Astrocyte (in vitro differentiated cells and primary cell): ENCODE results near the gene PEX10. TPM values are rescaled to one million over a fixed set of nuclear protein-coding genes. Genes with fewer than 3 reads are reported as not detected.

ENCODE experiments used
- DNase-seq: peaks from one replicate; pipeline ENCODE4 v3.0.0-alpha.2; 2010; ENCODE audit warnings: low read depth
- FAIRE-seq: peaks from 2 replicates; lab custom pipeline; 2011; peaks lifted over from hg19 to GRCh38; lab: Jason Lieb, UNC
- H2AFZ ChIP-seq: 2 replicates; pipeline ENCODE4 v1.6.0; 2012; ENCODE audit warnings: low read depth, low read length, inconsistent platforms
- H3K27ac ChIP-seq: 2 replicates; pipeline ENCODE4 v1.5.1; 2011; ENCODE audit warnings: low read depth, low read length, inconsistent platforms
- H3K27me3 ChIP-seq: 2 replicates; pipeline ENCODE4 v1.6.0; 2011; ENCODE audit warnings: low read length, inconsistent platforms; ENCODE audit not compliant: insufficient read depth
- H3K36me3 ChIP-seq: 2 replicates; pipeline ENCODE4 v1.5.1; 2011; ENCODE audit warnings: low read length, inconsistent platforms; ENCODE audit not compliant: insufficient read depth
- H3K4me1 ChIP-seq: 2 replicates; pipeline ENCODE4 v1.5.1; 2011; ENCODE audit warnings: low read length, inconsistent platforms; ENCODE audit not compliant: insufficient read depth
- H3K4me2 ChIP-seq: 2 replicates; pipeline ENCODE4 v1.6.0; 2012; ENCODE audit warnings: low read length, inconsistent platforms
- H3K4me3 ChIP-seq: 2 replicates; pipeline ENCODE4 v1.5.1; 2011; ENCODE audit warnings: low read depth, mild to moderate bottlenecking, low read length, inconsistent platforms; ENCODE audit not compliant: insufficient read depth
- H3K79me2 ChIP-seq: 2 replicates; pipeline ENCODE4 v1.6.0; 2012; ENCODE audit warnings: mild to moderate bottlenecking, low read length, inconsistent platforms; ENCODE audit not compliant: insufficient read depth
- H3K9ac ChIP-seq: 2 replicates; pipeline ENCODE4 v1.6.0; 2012; ENCODE audit warnings: mild to moderate bottlenecking, low read length, inconsistent platforms
- H3K9me3 ChIP-seq: 2 replicates; pipeline ENCODE4 v1.5.1; 2012; ENCODE audit warnings: low read depth, mild to moderate bottlenecking, low read length, inconsistent platforms; ENCODE audit not compliant: insufficient read depth
- H4K20me1 ChIP-seq: 2 replicates; pipeline ENCODE4 v1.6.0; 2012; ENCODE audit warnings: low read length, inconsistent platforms; ENCODE audit not compliant: insufficient read depth
- H3K27ac Mint-ChIP-seq: one replicate; pipeline ENCODE4 v1.8.0; 2021; ENCODE audit warnings: mild to moderate bottlenecking, mixed read lengths; ENCODE audit not compliant: unreplicated experiment
- H3K27me3 Mint-ChIP-seq: one replicate; pipeline ENCODE4 v1.8.0; 2021; ENCODE audit warnings: low read depth, mixed read lengths; ENCODE audit not compliant: unreplicated experiment
- H3K36me3 Mint-ChIP-seq: one replicate; pipeline ENCODE4 v1.8.0; 2021; ENCODE audit warnings: low read depth, mixed read lengths; ENCODE audit not compliant: unreplicated experiment
- H3K4me1 Mint-ChIP-seq: one replicate; pipeline ENCODE4 v1.8.0; 2021; ENCODE audit warnings: low read depth, mixed read lengths; ENCODE audit not compliant: unreplicated experiment
- H3K4me3 Mint-ChIP-seq: one replicate; pipeline ENCODE4 v1.8.0; 2021; ENCODE audit warnings: mild to moderate bottlenecking, moderate library complexity, mixed read lengths; ENCODE audit not compliant: unreplicated experiment
- H3K9me3 Mint-ChIP-seq: one replicate; pipeline ENCODE4 v1.8.0; 2021; ENCODE audit warnings: mild to moderate bottlenecking, mixed read lengths; ENCODE audit not compliant: unreplicated experiment
- CTCF ChIP-seq: IDR thresholded peaks from 2 replicates; pipeline ENCODE4 v1.5.1; 2011; ENCODE audit warnings: low read depth, mild to moderate bottlenecking, inconsistent platforms, low read length, moderate library complexity; ENCODE audit not compliant: insufficient read depth
- EZH2 ChIP-seq: IDR thresholded peaks from 2 replicates; pipeline ENCODE4 v1.6.1; 2012; ENCODE audit warnings: mild to moderate bottlenecking, low read length, inconsistent platforms; ENCODE audit not compliant: insufficient read depth
- total RNA-seq: library from RNA; stranded (reverse); gene quantifications from 2 replicates; pipeline ENCODE4 v1.2.1, GENCODE V29; 2021

PEX10 gene
- total RNA-seq, 1 donor from 2014 or later: 16.6 TPM

GRCh38 chr1:2457444-2457843 lies 45.1 kb upstream of the PEX10 start:
- TF ChIP-seq EZH2: no peak
- no peak for TF ChIP-seq CTCF

GRCh38 chr1:2455757-2456156 lies 43.4 kb upstream of the PEX10 start:
- no peaks in the 10 kb centered on the region for H4K20me1 ChIP-seq
- Mint-ChIP-seq H3K4me1 (peaks cover 9% of the 10 kb centered on the region), H3K36me3 (no peaks in the 10 kb centered on the region), H3K27me3 (peaks cover 4% of the 10 kb centered on the region), H3K9me3 (no peaks in the 10 kb centered on the region), H3K27ac (no peak overlapping the region), H3K4me3 (no peak overlapping the region)
- no peak overlapping the region for H3K4me3 ChIP-seq
- no peaks in the 10 kb centered on the region for H3K36me3 ChIP-seq
- peaks cover 3% of the 10 kb centered on the region for H3K79me2 ChIP-seq
- no peak overlapping the region for H3K27ac ChIP-seq
- H3K4me2 ChIP-seq: no peak overlapping the region
- no peak for FAIRE-seq
- no peaks in the 10 kb centered on the region for H3K9me3 ChIP-seq
- TF ChIP-seq EZH2 (no peak), CTCF (no peak)
- no peaks in the 10 kb centered on the region for H3K27me3 ChIP-seq
- peaks cover 25% of the 10 kb centered on the region for H3K4me1 ChIP-seq
- H2AFZ ChIP-seq: no peak overlapping the region
- no peak for DNase-seq
- H3K9ac ChIP-seq: no peak overlapping the region

More at GRCh38 chr1:2457444-2457843, 45.1 kb upstream of the PEX10 start:
- Histone ChIP-seq H3K9ac (no peak overlapping the region), H2AFZ (no peak overlapping the region), H3K4me2 (no peak overlapping the region), H3K36me3 (no peaks in the 10 kb centered on the region), H3K4me1 (peaks cover 12% of the 10 kb centered on the region), H3K27me3 (no peaks in the 10 kb centered on the region), H3K4me3 (no peak overlapping the region), H3K79me2 (peaks cover 3% of the 10 kb centered on the region), H3K27ac (no peak overlapping the region), H4K20me1 (no peaks in the 10 kb centered on the region), H3K9me3 (no peaks in the 10 kb centered on the region)
- H3K9me3 Mint-ChIP-seq: no peaks in the 10 kb centered on the region
- FAIRE-seq: no peak
- H3K27me3 Mint-ChIP-seq: peaks cover 4% of the 10 kb centered on the region
- H3K36me3 Mint-ChIP-seq: no peaks in the 10 kb centered on the region
- H3K4me3 Mint-ChIP-seq: no peak overlapping the region
- H3K4me1 Mint-ChIP-seq: peaks cover 5% of the 10 kb centered on the region
- no peak for DNase-seq
- H3K27ac Mint-ChIP-seq: no peak overlapping the region

- no peak for FAIRE-seq
These were observed 41.9 kb upstream of the PEX10 start for GRCh38 chr1:2454227-2454626.

More at GRCh38 chr1:2454227-2454626, 41.9 kb upstream of the PEX10 start:
- Mint-ChIP-seq H3K36me3 (no peaks in the 10 kb centered on the region), H3K4me3 (no peak overlapping the region), H3K27ac (no peak overlapping the region), H3K4me1 (peaks cover 11% of the 10 kb centered on the region), H3K9me3 (no peaks in the 10 kb centered on the region), H3K27me3 (peaks cover 4% of the 10 kb centered on the region)
- Histone ChIP-seq H3K4me2 (no peak overlapping the region), H3K36me3 (no peaks in the 10 kb centered on the region), H3K79me2 (peaks cover 3% of the 10 kb centered on the region), H2AFZ (no peak overlapping the region), H3K9me3 (no peaks in the 10 kb centered on the region), H3K4me1 (peaks cover 25% of the 10 kb centered on the region), H3K27ac (no peak overlapping the region), H3K4me3 (no peak overlapping the region), H3K9ac (no peak overlapping the region), H3K27me3 (no peaks in the 10 kb centered on the region), H4K20me1 (no peaks in the 10 kb centered on the region)
- TF ChIP-seq CTCF (no peak), EZH2 (no peak)
- no peak for DNase-seq
